Osteocyte (in vitro differentiated cells): Measurements from ENCODE around the gene TMCO4. TPM values are rescaled to one million over a fixed set of nuclear protein-coding genes. Genes with fewer than 3 reads are reported as not detected.

Experiments used
- DNase-seq: peaks from one replicate; pipeline ENCODE4 v3.0.0; 2021; ENCODE audit warnings: mixed read lengths; ENCODE audit not compliant: unreplicated experiment; ENCODE audit errors: extremely low spot score
- H3K27ac Mint-ChIP-seq: one replicate; pipeline ENCODE4 v1.8.0; 2021; ENCODE audit warnings: mild to moderate bottlenecking, mixed read lengths; ENCODE audit not compliant: unreplicated experiment
- H3K27me3 Mint-ChIP-seq: one replicate; pipeline ENCODE4 v1.8.0; 2021; ENCODE audit warnings: mixed read lengths; ENCODE audit not compliant: unreplicated experiment
- H3K36me3 Mint-ChIP-seq: one replicate; pipeline ENCODE4 v1.8.0; 2021; ENCODE audit warnings: mixed read lengths; ENCODE audit not compliant: unreplicated experiment
- H3K4me1 Mint-ChIP-seq: one replicate; pipeline ENCODE4 v1.8.0; 2021; ENCODE audit warnings: mixed read lengths; ENCODE audit not compliant: unreplicated experiment
- H3K4me3 Mint-ChIP-seq: one replicate; pipeline ENCODE4 v1.8.0; 2021; ENCODE audit warnings: mild to moderate bottlenecking, moderate library complexity, mixed read lengths; ENCODE audit not compliant: unreplicated experiment
- H3K9me3 Mint-ChIP-seq: one replicate; pipeline ENCODE4 v1.8.0; 2021; ENCODE audit warnings: mixed read lengths; ENCODE audit not compliant: unreplicated experiment
- CTCF ChIP-seq: fragments of 200-600 bp; sonication (generic); IDR thresholded peaks from 2 replicates; pipeline ENCODE4 v1.5.0; 2021; ENCODE audit warnings: antibody characterized with exemption, mild to moderate bottlenecking, moderate library complexity
- total RNA-seq: library from RNA; stranded (reverse); gene quantifications from 2 replicates; pipeline ENCODE4 v1.2.1, GENCODE V29; 2021

The TMCO4 gene
- total RNA-seq, 1 donor from 2014 or later, result 12.1 TPM

GRCh38 chr1:19735440-19736127 is 64.1 kb downstream of the TMCO4 start:
- no peak for DNase-seq
- Mint-ChIP-seq H3K36me3 (peaks cover 5% of the 10 kb centered on the region), H3K9me3 (peaks cover 5% of the 10 kb centered on the region), H3K4me3 (no peak overlapping the region), H3K27ac (no peak overlapping the region), H3K4me1 (peaks cover 8% of the 10 kb centered on the region), H3K27me3 (no peaks in the 10 kb centered on the region)
- TF ChIP-seq CTCF, result no peak

- no peak for TF ChIP-seq CTCF
- H3K4me3 Mint-ChIP-seq, result no peak overlapping the region
- peaks cover 5% of the 10 kb centered on the region for H3K9me3 Mint-ChIP-seq
- no peak for DNase-seq
- peaks cover 8% of the 10 kb centered on the region for H3K4me1 Mint-ChIP-seq
- peaks cover 5% of the 10 kb centered on the region for H3K36me3 Mint-ChIP-seq
- H3K27me3 Mint-ChIP-seq, result no peaks in the 10 kb centered on the region
- H3K27ac Mint-ChIP-seq, result no peak overlapping the region
Observed at GRCh38 chr1:19734472-19734999, 65.2 kb downstream of the TMCO4 start.

- Mint-ChIP-seq H3K4me1 (peaks cover 8% of the 10 kb centered on the region), H3K36me3 (peaks cover 5% of the 10 kb centered on the region), H3K4me3 (no peak overlapping the region), H3K9me3 (peaks cover 3% of the 10 kb centered on the region), H3K27ac (no peak overlapping the region), H3K27me3 (no peaks in the 10 kb centered on the region)
- TF ChIP-seq CTCF, result no peak
- DNase-seq, result no peak
Observed at GRCh38 chr1:19734056-19734455, 65.7 kb downstream of the TMCO4 start.

GRCh38 chr1:19733615-19734014 is 66.1 kb downstream of the TMCO4 start:
- H3K4me3 Mint-ChIP-seq, result no peak overlapping the region
- H3K27ac Mint-ChIP-seq, result no peak overlapping the region
- no peak for TF ChIP-seq CTCF
- peaks cover 8% of the 10 kb centered on the region for H3K4me1 Mint-ChIP-seq
- no peaks in the 10 kb centered on the region for H3K9me3 Mint-ChIP-seq
- H3K27me3 Mint-ChIP-seq, result no peaks in the 10 kb centered on the region
- no peak for DNase-seq
- H3K36me3 Mint-ChIP-seq, result peaks cover 5% of the 10 kb centered on the region

GRCh38 chr1:19731311-19731821 is 68.3 kb downstream of the TMCO4 start:
- H3K9me3 Mint-ChIP-seq, result no peaks in the 10 kb centered on the region
- H3K36me3 Mint-ChIP-seq, result peaks cover 5% of the 10 kb centered on the region
- no peak overlapping the region for H3K27ac Mint-ChIP-seq
- no peak for DNase-seq
- H3K4me1 Mint-ChIP-seq, result peaks cover 8% of the 10 kb centered on the region
- no peaks in the 10 kb centered on the region for H3K27me3 Mint-ChIP-seq
- H3K4me3 Mint-ChIP-seq, result no peak overlapping the region
- no peak for TF ChIP-seq CTCF
